Psoas muscle (tissue), 8 donors: ENCODE measurements around the gene RFC2. TPM values are rescaled to one million over a fixed set of nuclear protein-coding genes. Genes with fewer than 3 reads are reported as not detected.
A peak's percentile ranks its signal among the peaks of the same experiment; 100 is the strongest.

Source experiments
- ATAC-seq, 4 donors: fragments of 200-7000 bp; cut with Tn5 transposase; one replicate each; pipeline ENCODE4 v1.9.1; 2020; ENCODE audit warnings: moderate library complexity in 3 of 4, mild to moderate bottlenecking in 2 of 4
- DNase-seq, 2 donors: peaks; one replicate each; pipeline ENCODE4 v3.0.0-alpha.2; 2020
- H3K27ac ChIP-seq: fragments of 200-600 bp; one replicate; pipeline ENCODE4 v1.8.0; 2022
- H3K27me3 ChIP-seq, 3 donors: fragments of 200-600 bp in 1 of 3; one replicate each; pipeline versions ENCODE4 v1.6.1 to v1.8.0; 2013 to 2022; ENCODE audit warnings: low read length in 2 of 3, mild to moderate bottlenecking in 2 of 3, moderate library complexity in 1 of 3; ENCODE audit not compliant: insufficient read depth in 3 of 3
- H3K36me3 ChIP-seq, 2 donors: fragments of 200-600 bp in 1 of 2; one replicate each; pipeline versions ENCODE4 v1.6.1 to v1.8.0; 2013 to 2022; ENCODE audit warnings: low read depth in 1 of 2, mild to moderate bottlenecking in 1 of 2, moderate library complexity in 1 of 2; ENCODE audit not compliant: insufficient read depth in 1 of 2
- H3K4me1 ChIP-seq: fragments of 200-600 bp; one replicate; pipeline ENCODE4 v1.8.0; 2022
- H3K4me3 ChIP-seq: fragments of 200-600 bp; one replicate; pipeline ENCODE4 v1.8.0; 2022; ENCODE audit warnings: mild to moderate bottlenecking
- H3K9me3 ChIP-seq: fragments of 200-600 bp; one replicate; pipeline ENCODE4 v1.8.0; 2022
- CTCF ChIP-seq: fragments of 200-600 bp; IDR thresholded peaks from one replicate; pipeline ENCODE4 v1.8.0; 2022; ENCODE audit warnings: antibody characterized with exemption
- WGBS, 3 donors: extraction: QIAGEN DNeasy Blood & Tissue Kit; methylation state at CpG; one replicate each; pipeline versions ENCODE4 v1.1.6 to v1.1.7; 2013; 5-methylcytosine and 5-hydroxymethylcytosine counted together
- intact Hi-C, 2 donors: fragments of 100-400 bp; cut with DNase I; formaldehyde crosslinking; loops; one replicate each; pipeline versions ENCODE4 v1.11.0 to v1.14.2; 2022
- polyA plus RNA-seq, 3 donors: library from polyadenylated mRNA; stranded (reverse); fragments of 200-250 nt; gene quantifications; one replicate each; pipeline ENCODE4 v1.2.3, GENCODE V29; 2013
- total RNA-seq, 4 donors: library from RNA; stranded (reverse); fragmentation: NEBNext Ultra II Directional in 2 of 4; extraction: Animal tissue kit (Norgen Biotek cat#: 25700) in 2 of 4; gene quantifications; one replicate each; pipeline versions ENCODE4 v1.2.1 to v1.2.4, GENCODE V29; 2021 to 2023
- donor health status: healthy with polysubstance abuse.
- donor health status: DM: no; HTN: no; CAD: no; lungs with moderate emphysema.
- donor health status: Bipolar disorder and iron deficiency.
- donor health status: healthy.
- donor health status: DM: yes; HTN: yes; CAD: no.
- donor health status: DM: no; HTN: no; CAD: no.
- donor health status: DM: no; HTN: no; CAD: no.
- donor health status: DM: yes; HTN: yes; CAD: no.

RFC2 gene
- total and polyA plus RNA-seq, 7 donors: 13.7 to 25.8 (median 19.8) TPM

- Histone ChIP-seq H3K4me3 (peak overlapping the region; percentile 14), H3K27me3 (no peaks in the 10 kb centered on the region), H3K36me3 (peaks cover 16 to 59% of the 10 kb centered on the region in 2 donors), H3K27ac (peak overlapping the region; percentile 74), H3K9me3 (no peaks in the 10 kb centered on the region), H3K4me1 (peaks cover 60% of the 10 kb centered on the region)
- DNase-seq (peak in 1 of 2 donors; percentile 41), ATAC-seq (peak; percentile 67 to 88 (median 78))
- TF ChIP-seq CTCF: no peak
- 21 to 28% (median 23%) methylated on average over 11 of the region's 11 CpGs for WGBS, 3 donors
- intact Hi-C loops: no loop called here
These were observed 66.1 kb downstream of the RFC2 start for GRCh38 chr7:74187915-74188675.

GRCh38 chr7:74185636-74186035 is 68.6 kb downstream of the RFC2 start:
- H3K27me3 ChIP-seq: no peaks in the 10 kb centered on the region
- no peak for TF ChIP-seq CTCF
- DNase-seq (no peak), ATAC-seq (no peak)
- peak overlapping the region; percentile 33 for H3K4me3 ChIP-seq
- no peaks in the 10 kb centered on the region for H3K9me3 ChIP-seq
- WGBS, 3 donors: 9 to 17% (median 12%) methylated on average over 5 of the region's 5 CpGs
- intact Hi-C loops: no loop called here
- H3K4me1 ChIP-seq: peaks cover 85% of the 10 kb centered on the region
- H3K36me3 ChIP-seq: peaks cover 11 to 34% of the 10 kb centered on the region in 2 donors
- H3K27ac ChIP-seq: peak overlapping the region; percentile 74

GRCh38 chr7:74185016-74185415 is 69.2 kb downstream of the RFC2 start:
- Histone ChIP-seq H3K4me1 (peaks cover 91% of the 10 kb centered on the region), H3K27ac (peak overlapping the region; percentile 74), H3K4me3 (no peak overlapping the region), H3K27me3 (no peaks in the 10 kb centered on the region), H3K36me3 (peaks cover 9 to 28% of the 10 kb centered on the region in 2 donors), H3K9me3 (no peaks in the 10 kb centered on the region)
- intact Hi-C loops: no loop called here
- ATAC-seq: no peak
- no peak for TF ChIP-seq CTCF
- no peak for DNase-seq
- 81 to 84% (median 82%) methylated on average over 6 of the region's 6 CpGs for WGBS, 3 donors

- intact Hi-C loops: loop anchor here in 1 of 2 donors (5.0 kb wide), 1 partner anchor 117 kb away; no protein-coding TSS in a partner anchor
These were observed 70.3 kb downstream of the RFC2 start for GRCh38 chr7:74183653-74184450.

More at GRCh38 chr7:74183653-74184450, 70.3 kb downstream of the RFC2 start:
- Histone ChIP-seq H3K36me3 (peaks cover 0 to 25% of the 10 kb centered on the region in 2 donors), H3K4me3 (peak overlapping the region; percentile 1), H3K4me1 (peaks cover 100% of the 10 kb centered on the region), H3K27me3 (no peaks in the 10 kb centered on the region), H3K27ac (peak overlapping the region; percentile 74), H3K9me3 (no peaks in the 10 kb centered on the region)
- TF ChIP-seq CTCF: peak; percentile 11
- WGBS, 3 donors: 39 to 60% (median 42%) methylated on average over 7 of the region's 7 CpGs
- ATAC-seq (no peak), DNase-seq (no peak)
